Measurements from ENCODE around the gene TMEM181.

DNA sequence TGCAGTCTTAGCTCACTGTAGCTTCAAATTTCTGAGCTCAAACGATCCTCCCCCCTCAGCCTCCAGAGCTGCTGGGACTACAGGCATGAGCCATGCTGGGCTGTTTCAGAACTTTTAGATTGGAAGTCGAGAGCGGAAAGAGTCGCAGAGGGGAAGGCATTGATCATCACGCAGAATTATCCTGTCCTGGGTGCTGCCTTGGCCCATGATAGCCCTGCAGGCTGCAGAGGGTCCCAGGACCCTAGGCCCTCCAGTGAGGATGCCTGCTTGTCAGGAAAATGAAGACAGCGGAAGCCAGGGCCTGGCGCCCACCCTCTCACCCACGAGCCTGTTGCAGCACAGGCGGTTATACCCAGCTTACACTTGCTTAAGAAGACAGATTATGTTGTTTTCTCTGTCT is 9.1 kb downstream of the TMEM181 start:
- TF ChIP-seq, protein P1, sequence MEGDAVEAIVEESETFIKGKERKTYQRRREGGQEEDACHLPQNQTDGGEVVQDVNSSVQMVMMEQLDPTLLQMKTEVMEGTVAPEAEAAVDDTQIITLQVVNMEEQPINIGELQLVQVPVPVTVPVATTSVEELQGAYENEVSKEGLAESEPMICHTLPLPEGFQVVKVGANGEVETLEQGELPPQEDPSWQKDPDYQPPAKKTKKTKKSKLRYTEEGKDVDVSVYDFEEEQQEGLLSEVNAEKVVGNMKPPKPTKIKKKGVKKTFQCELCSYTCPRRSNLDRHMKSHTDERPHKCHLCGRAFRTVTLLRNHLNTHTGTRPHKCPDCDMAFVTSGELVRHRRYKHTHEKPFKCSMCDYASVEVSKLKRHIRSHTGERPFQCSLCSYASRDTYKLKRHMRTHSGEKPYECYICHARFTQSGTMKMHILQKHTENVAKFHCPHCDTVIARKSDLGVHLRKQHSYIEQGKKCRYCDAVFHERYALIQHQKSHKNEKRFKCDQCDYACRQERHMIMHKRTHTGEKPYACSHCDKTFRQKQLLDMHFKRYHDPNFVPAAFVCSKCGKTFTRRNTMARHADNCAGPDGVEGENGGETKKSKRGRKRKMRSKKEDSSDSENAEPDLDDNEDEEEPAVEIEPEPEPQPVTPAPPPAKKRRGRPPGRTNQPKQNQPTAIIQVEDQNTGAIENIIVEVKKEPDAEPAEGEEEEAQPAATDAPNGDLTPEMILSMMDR (IDR thresholded peaks at IDR 0.05): no peak
- no peak for TF ChIP-seq POLR2A (IDR thresholded peaks at IDR 0.05)

All from esophagus squamous epithelium (tissue), 4 donors.